A549 (cell line): ENCODE results near the gene NAA20.

Experiments
- BCL3 ChIP-seq: fragments of >200 bp; sonication (Bioruptor Twin); formaldehyde crosslinking; IDR thresholded peaks from 3 replicates; pipeline ENCODE4 v1.6.1; 2016
- CHD2 ChIP-seq: fragments of 150-350 bp; IDR thresholded peaks from 2 replicates; pipeline ENCODE4 v1.6.1; 2014; ENCODE audit warnings: low read length; ENCODE audit not compliant: partially characterized antibody
- CTCF ChIP-seq: fragments of >200 bp; sonication (Bioruptor Twin); formaldehyde crosslinking; IDR thresholded peaks from 3 replicates; pipeline ENCODE4 v1.5.1; 2016
- EP300 ChIP-seq, 2 experiments: fragments of >200 bp; sonication (Bioruptor Twin); formaldehyde crosslinking; IDR thresholded peaks; 2 replicates in 1 of 2; 3 replicates in 1 of 2; pipeline ENCODE4 v1.6.1; 2016 to 2017
- HES2 ChIP-seq: fragments of >200 bp; sonication (Bioruptor Twin); formaldehyde crosslinking; IDR thresholded peaks from 2 replicates; pipeline ENCODE4 v1.6.1; 2016
- MYC ChIP-seq: IDR thresholded peaks from 2 replicates; pipeline ENCODE4 v1.6.1; 2012; ENCODE audit warnings: mild to moderate bottlenecking, inconsistent platforms, low read length, improper control_type of control experiment, borderline replicate concordance
- PBX3 ChIP-seq: IDR thresholded peaks from 2 replicates; pipeline ENCODE4 v1.6.1; 2012
- POLR2A ChIP-seq: IDR thresholded peaks from 2 replicates; pipeline ENCODE4 v1.6.1; 2012; ENCODE audit warnings: mild to moderate bottlenecking, low read length
- REST ChIP-seq: fragments of 200-600 bp; sonication (generic); IDR thresholded peaks from 2 replicates; pipeline ENCODE4 v1.6.1; 2016; ENCODE audit warnings: antibody characterized with exemption, mild to moderate bottlenecking, moderate library complexity
- RFX5 ChIP-seq: fragments of 450-650 bp; IDR thresholded peaks from 2 replicates; pipeline ENCODE4 v1.7.1; 2014; ENCODE audit warnings: antibody characterized with exemption, mild to moderate bottlenecking, moderate library complexity
- USF2 ChIP-seq: fragments of 450-650 bp; IDR thresholded peaks from 2 replicates; pipeline ENCODE4 v1.6.1; 2014; ENCODE audit warnings: antibody characterized with exemption
- ZFP36 ChIP-seq: fragments of 450-650 bp; IDR thresholded peaks from 2 replicates; pipeline ENCODE4 v1.6.1; 2014; ENCODE audit warnings: borderline replicate concordance; ENCODE audit not compliant: partially characterized antibody

GRCh38 chr20:20010639-20011500, 6.3 kb upstream of the NAA20 start:
- TF ChIP-seq POLR2A (no peak), BCL3 (no peak), CTCF (no peak), USF2 (no peak), HES2 (no peak), MYC (peak; percentile 48; the same call in 1 of the 2 replicates), CHD2 (no peak), RFX5 (no peak), EP300 (IDR thresholded peaks at IDR 0.05) (no peak), PBX3 (no peak), REST (no peak), ZFP36 (no peak)
